Activated CD4-positive, alpha-beta T cell treated with anti-CD3 and anti-CD28 coated beads for 24 hours (primary cell): ENCODE results near the gene ANKFN1.
"Not testable (repeated sequence)": the region's sequence is repeated elsewhere in the genome, so short reads cannot be mapped to it uniquely, and the experiment has no call there.

ENCODE experiments used
- DNase-seq, 2 donors: peaks; one replicate each; pipeline ENCODE4 v3.0.0-alpha.2; 2020; ENCODE audit warnings: low read depth in 2 of 2

The ANKFN1 gene

GRCh38 chr17:56347639-56348038, 194.4 kb downstream of the ANKFN1 start:
- DNase-seq = no peak

- DNase-seq = no peak
Measured at GRCh38 chr17:56350592-56350991, 197.3 kb downstream of the ANKFN1 start.

DNA sequence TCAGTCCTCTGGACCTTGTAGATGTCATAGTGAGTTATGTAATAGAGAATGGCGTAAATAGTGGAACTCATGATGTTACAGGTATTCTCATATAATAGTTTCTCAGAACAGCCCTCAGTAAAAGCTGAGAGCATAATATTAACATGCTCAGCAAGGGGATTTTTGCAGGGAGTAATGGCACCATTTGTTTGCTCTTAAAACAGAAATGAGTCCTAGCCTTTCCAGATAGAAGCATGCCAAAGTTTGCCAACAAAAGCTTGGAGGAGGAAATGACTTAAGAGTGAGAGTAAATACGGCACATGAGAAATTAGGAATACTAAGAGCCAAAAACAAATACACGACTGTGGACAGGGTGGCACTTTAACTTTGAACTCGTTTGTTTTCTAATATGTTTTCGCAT, 198.4 kb downstream of the ANKFN1 start:
- DNase-seq = no peak

- DNase-seq = no peak
Measured at GRCh38 chr17:56358651-56359050, 205.4 kb downstream of the ANKFN1 start.

- no peak for DNase-seq
Measured at GRCh38 chr17:56359518-56359917, 206.2 kb downstream of the ANKFN1 start.

DNA sequence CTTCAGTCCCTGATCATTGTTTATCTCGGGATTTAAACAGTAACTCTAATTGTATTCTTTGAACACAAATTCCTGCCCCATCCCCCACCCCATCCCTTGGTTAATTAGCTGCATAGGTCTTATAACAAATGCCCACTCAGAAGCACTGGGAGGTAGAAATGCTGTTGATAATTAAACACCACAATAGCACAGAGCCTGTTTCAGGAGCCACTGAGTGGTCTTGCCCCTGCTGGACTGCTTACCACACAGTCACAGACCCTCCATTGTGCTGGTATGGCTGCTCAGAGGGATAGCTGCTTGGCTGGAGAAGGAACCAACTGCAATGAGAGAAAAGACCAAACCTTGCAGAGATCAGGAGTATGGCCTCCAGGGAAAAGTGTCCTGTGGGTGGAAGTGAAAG, 214.1 kb downstream of the ANKFN1 start:
- DNase-seq = no peak

DNA sequence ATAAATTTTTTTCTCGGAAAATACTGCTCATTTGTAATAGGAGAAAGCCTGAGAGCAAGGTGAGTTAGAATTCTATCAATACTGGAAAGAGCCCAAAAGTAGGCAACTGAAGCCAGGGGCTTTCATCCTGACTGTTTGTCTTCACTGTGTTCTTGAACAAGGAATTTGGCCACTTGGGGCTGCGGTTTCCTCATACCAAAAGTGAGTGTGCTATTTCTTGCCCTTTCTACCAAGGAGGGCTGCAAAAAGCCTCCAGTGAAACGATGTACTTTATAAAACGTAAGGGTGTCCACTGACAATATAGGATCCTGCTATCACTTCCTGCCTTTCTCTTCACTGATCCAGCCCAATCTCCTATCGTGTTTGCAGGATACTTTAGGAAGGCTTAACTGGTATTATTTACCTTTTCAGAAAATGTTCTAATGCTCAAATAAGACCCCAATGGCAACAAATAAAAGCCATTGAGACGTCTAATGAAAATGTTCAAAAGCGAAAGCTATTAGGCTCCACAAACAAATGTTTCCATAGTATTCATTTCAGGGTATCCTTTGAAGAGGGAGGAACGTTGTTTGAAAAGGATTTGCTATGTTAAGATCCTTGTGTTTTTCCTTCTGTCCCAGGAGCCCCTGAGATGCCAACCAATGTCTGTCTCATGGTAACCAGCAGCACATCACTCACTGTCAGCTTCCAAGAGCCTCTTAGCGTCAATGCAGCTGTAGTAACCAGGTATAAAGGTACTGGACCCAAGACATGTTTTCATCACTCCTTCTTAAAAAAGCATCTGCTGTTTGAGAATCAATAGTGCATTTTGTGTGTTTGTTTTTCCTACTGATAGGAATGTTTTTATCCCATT, 220.9 kb downstream of the ANKFN1 start:
- no peak for DNase-seq

DNA sequence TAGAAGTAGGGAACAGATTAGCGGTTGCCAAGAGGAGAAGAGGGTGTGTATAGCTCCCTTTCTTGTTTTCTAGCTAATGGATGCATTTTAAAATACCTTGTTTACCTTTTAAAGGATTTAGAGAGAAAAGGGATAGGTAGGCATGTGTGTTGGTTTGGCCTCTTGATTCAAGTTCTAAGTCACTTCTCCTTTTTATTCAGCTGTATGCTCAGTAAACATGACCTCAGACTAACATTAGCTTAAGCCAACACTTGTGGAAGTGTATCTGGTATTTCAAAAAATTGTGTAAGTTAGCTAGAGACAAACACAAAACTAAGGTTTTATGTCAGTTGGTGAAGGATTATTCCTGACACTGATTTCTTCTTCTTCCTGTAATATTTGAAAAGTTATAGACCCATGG, 236.1 kb downstream of the ANKFN1 start:
- no peak for DNase-seq

GRCh38 chr17:56392321-56392720, 239.0 kb downstream of the ANKFN1 start:
- DNase-seq = no peak

DNA sequence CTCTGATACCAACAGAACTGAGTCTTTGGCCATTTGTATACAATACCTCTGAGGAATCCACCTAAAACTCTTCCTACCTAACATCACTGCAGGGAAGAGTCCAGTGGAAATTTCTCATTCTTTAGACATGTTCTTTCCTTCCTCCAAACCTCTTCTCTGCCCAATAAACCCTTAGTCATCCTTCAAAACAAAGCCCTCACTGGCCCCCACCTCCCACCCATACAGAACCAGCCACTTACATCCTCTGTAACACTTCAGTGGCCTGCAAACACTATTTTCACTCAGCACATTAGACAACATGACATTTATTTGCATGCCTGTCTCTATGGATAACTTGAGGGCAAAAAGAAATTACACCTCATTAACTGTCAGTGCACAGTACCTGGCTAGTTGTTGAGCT, 239.9 kb downstream of the ANKFN1 start:
- no peak for DNase-seq

- no peak for DNase-seq
Measured at GRCh38 chr17:56395787-56396186, 242.5 kb downstream of the ANKFN1 start.

DNA sequence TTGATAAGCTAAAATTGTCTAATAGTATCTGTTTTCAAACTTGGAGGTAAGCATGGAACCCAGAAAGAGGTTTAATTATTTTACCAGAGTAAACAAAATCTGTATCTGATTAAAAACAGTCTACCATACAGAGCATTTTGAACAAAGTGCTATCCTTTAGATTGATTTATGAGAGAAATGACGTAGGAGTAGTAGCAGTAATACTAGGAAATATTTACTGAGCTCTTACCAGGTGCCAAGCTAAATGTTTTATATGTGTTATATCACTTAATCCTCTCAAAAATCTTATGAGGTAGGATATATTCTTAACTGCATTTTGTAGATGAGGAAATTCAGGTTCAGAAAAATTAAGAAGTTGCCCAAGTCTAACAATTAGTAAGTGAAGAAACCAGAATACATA, 253.8 kb downstream of the ANKFN1 start:
- DNase-seq = no peak

- DNase-seq = not testable (repeated sequence)
Measured at GRCh38 chr17:56412356-56412755, 259.1 kb downstream of the ANKFN1 start.

DNA sequence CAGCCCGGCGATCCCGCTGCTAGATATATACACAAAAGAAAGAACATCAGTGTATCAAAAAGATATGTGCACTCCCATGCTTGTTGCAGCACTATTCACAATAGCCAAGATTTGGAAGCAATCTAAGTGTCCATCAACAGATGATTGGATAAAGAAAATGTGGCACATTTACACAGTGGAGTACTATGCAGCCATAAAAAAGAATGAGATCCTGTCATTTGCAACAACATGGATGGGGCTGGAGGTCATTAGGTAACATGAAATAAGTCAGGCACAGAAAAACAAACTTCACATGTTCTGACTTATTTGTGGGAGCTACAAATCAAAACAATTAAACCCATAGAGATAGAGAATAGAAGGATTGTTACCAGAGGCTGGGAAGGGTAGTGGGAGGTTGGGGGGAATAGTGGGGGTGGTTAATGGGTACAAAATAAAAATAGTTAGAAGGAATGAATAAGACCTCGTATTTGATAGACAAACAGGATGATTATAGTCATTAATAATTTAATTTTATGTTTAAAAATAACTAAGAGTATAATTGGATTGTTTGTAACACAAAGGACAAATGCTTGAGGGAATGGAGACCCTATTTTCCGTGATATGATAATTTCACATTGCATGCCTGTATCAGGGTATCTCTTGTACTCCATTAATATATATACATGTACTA, 263.5 kb downstream of the ANKFN1 start:
- DNase-seq = no peak

DNA sequence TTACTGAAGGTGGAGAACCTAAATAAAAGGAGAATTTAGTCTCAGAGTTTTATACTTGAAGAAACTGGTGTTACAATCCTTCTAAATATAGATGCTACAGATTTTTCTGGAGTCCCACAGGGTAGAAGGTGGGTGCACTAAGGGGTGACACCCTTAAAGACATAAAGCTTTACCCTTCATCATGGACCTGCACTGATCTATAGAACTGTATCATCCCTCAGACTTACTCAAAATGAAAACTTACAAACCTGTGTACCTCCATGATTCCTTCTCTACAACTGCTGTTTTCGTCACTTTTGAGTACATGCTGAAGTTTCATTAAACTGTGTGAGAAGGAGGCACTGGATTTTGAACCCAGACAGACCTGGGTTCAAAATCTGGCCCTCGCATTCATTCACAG, 270.7 kb downstream of the ANKFN1 start:
- no peak for DNase-seq

DNA sequence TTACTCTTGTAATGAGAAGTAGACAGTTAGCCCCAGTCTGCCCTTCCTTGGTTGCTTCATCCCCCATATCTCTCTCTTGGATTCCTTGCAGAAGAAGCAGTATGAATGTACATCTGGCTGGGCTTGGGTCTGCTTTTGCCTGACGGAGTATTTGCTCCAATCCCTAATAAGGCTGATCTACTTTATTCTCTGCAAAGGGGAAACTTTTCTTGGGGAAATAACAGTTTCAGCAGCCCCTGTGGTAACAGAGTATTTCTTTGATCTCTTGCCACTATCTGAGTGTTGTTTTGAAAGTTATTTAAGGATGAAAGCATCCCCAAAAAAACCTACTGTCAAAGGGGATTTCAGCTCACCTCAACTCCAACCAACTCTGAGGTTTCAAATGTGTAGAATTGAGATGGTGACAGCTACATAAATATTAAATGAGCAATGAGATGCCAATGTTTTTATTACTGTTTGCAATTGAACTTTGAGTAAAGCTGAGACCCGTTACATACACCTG, 271.3 kb downstream of the ANKFN1 start:
- DNase-seq = no peak

- no peak for DNase-seq
Measured at GRCh38 chr17:56425483-56425882, 272.2 kb downstream of the ANKFN1 start.

DNA sequence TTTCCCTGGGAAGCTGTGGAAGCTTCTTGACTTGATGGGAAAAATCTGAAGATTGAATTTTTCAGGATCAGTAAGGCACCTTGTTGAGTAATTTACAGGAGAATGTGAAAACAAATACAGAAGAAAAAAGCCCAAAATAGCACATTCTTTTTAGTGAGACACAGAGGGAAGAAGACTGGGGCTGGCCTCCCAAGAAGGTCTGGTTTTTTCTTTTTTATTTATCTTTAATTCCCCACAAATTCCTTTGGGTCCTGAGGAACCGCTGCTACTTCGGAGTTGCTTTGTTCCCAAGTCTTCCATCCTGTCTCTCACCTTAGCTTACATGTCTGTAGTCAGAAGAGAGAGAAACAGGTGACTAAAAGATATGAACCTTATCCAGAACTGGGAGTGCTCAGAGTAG, 273.6 kb downstream of the ANKFN1 start:
- no peak for DNase-seq

GRCh38 chr17:56431736-56432135, 278.5 kb downstream of the ANKFN1 start:
- no peak for DNase-seq

DNA sequence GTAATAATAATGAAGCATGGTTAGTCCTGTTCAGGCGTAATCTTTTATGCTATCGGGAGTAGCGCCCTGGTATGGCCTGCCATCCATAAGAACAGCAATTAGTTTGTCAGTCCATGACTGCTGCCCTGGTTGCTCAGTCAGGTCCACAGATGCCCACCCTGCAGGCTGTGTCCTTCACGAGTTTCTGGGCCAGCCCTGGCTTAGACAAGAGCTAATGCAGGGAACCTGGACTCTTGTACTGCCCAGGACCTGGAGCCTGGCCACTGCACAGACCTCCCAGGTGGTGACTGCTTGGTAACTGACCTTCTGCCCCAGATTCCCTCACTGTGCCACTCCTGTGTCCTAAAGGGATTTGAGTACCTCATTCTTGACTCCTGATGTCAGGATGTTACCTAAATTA, 279.2 kb downstream of the ANKFN1 start:
- no peak for DNase-seq

DNA sequence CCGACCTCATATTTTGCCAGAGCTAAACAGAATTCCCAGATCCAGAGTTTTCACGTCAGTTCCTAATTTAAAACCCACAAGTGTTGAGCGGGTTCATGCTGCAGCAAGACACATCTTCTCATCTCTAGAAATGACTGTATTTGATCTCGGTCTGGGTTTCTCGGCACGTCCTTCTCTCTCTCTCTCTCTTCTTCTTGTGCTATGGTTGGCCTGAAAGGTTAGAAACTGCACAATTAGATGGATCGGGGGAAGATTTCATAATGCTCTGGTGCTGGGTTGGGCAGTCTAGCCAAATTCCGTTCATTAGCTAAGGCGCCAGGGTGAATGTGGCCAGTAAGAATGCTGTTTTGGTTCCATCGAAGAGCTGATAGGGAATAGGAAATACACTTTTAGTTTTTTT, 281.3 kb downstream of the ANKFN1 start:
- DNase-seq = no peak

DNA sequence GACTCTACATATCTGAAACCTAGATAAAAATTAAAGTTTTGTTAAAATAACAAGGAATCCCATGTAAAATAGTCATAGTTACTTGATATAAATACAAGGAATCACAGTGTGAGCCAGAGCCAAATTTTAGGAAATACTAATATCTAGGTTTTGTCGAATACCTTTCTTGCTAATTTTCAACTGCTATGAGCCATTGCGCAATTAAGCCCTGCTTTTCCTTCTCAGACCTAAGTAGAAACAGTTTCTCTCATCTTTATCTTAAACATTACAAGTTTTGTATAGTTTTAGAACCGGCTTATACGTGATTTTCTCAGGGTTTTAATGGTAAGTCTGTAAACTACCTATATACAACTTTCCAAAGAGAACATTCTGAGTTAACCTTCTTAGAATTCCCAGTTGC, 282.9 kb downstream of the ANKFN1 start:
- no peak for DNase-seq

GRCh38 chr17:56440419-56440818, 287.1 kb downstream of the ANKFN1 start:
- no peak for DNase-seq
